Urinary bladder (tissue), 4 donors: ENCODE results near the gene MED26. TPM values are rescaled to one million over a fixed set of nuclear protein-coding genes. Genes with fewer than 3 reads are reported as not detected.

ENCODE experiments used
- DNase-seq: peaks from one replicate; pipeline ENCODE4 v3.0.0-alpha.2; 2015; ENCODE audit errors: extremely low spot score
- H3K27ac ChIP-seq: one replicate; pipeline ENCODE4 v1.5.1; 2013; ENCODE audit warnings: low read depth, mild to moderate bottlenecking, moderate library complexity
- H3K36me3 ChIP-seq: one replicate; pipeline ENCODE4 v1.6.1; 2013; ENCODE audit warnings: mild to moderate bottlenecking, moderate library complexity; ENCODE audit not compliant: insufficient read depth
- H3K4me1 ChIP-seq: one replicate; pipeline ENCODE4 v1.6.1; 2013; ENCODE audit warnings: mild to moderate bottlenecking, moderate library complexity; ENCODE audit not compliant: insufficient read depth
- H3K4me3 ChIP-seq: one replicate; pipeline ENCODE4 v1.5.1; 2013; ENCODE audit warnings: low read depth, low read length
- WGBS: extraction: QIAGEN DNeasy Blood & Tissue Kit; methylation state at CpG from one replicate; pipeline ENCODE4 v1.1.7; 2013; 5-methylcytosine and 5-hydroxymethylcytosine counted together
- polyA plus RNA-seq: library from polyadenylated mRNA; stranded (reverse); fragments of 200-250 nt; gene quantifications from one replicate; pipeline ENCODE4 v1.2.3, GENCODE V29; 2013
- total RNA-seq: library from RNA; depleted of rRNA; stranded (reverse); fragments of >200 nt; gene quantifications from one replicate; pipeline ENCODE4 v1.2.3, GENCODE V29; 2014
- donor health status: healthy with polysubstance abuse.
- donor health status: healthy.

MED26 gene
- total and polyA plus RNA-seq, 2 donors, result 3.5 to 7.6 TPM

GRCh38 chr19:16536130-16536529, 91.9 kb downstream of the MED26 start:
- Histone ChIP-seq H3K36me3 (peaks cover 14% of the 10 kb centered on the region), H3K4me3 (no peak overlapping the region), H3K4me1 (no peaks in the 10 kb centered on the region), H3K27ac (no peak overlapping the region)
- DNase-seq, result no peak
- 94% methylated on average over 9 of the region's 9 CpGs for WGBS

- Histone ChIP-seq H3K4me3 (no peak overlapping the region), H3K27ac (no peak overlapping the region), H3K4me1 (no peaks in the 10 kb centered on the region), H3K36me3 (peaks cover 21% of the 10 kb centered on the region)
- WGBS, result 95% methylated on average over 18 of the region's 18 CpGs
- DNase-seq, result no peak
Observed at GRCh38 chr19:16535381-16535780, 92.6 kb downstream of the MED26 start.

GRCh38 chr19:16532440-16533234, 95.4 kb downstream of the MED26 start:
- Histone ChIP-seq H3K27ac (no peak overlapping the region), H3K36me3 (peaks cover 22% of the 10 kb centered on the region), H3K4me3 (no peak overlapping the region), H3K4me1 (no peaks in the 10 kb centered on the region)
- no peak for DNase-seq
- WGBS, result 88% methylated on average over 47 of the region's 47 CpGs

- Histone ChIP-seq H3K27ac (no peak overlapping the region), H3K4me1 (no peaks in the 10 kb centered on the region), H3K4me3 (no peak overlapping the region), H3K36me3 (peaks cover 22% of the 10 kb centered on the region)
- WGBS, result 96% methylated on average over 12 of the region's 12 CpGs
- DNase-seq, result no peak
Observed at GRCh38 chr19:16531380-16531669, 96.7 kb downstream of the MED26 start.

GRCh38 chr19:16530540-16531379, 97.2 kb downstream of the MED26 start:
- no peak overlapping the region for H3K27ac ChIP-seq
- 95% methylated on average over 43 of the region's 43 CpGs for WGBS
- no peak overlapping the region for H3K4me3 ChIP-seq
- H3K4me1 ChIP-seq, result no peaks in the 10 kb centered on the region
- no peak for DNase-seq
- H3K36me3 ChIP-seq, result peaks cover 24% of the 10 kb centered on the region

GRCh38 chr19:16529466-16530144, 98.4 kb downstream of the MED26 start:
- no peak overlapping the region for H3K4me3 ChIP-seq
- no peak overlapping the region for H3K27ac ChIP-seq
- no peak for DNase-seq
- H3K36me3 ChIP-seq, result peaks cover 30% of the 10 kb centered on the region
- 87% methylated on average over 25 of the region's 25 CpGs for WGBS
- no peaks in the 10 kb centered on the region for H3K4me1 ChIP-seq

- Histone ChIP-seq H3K36me3 (peaks cover 29% of the 10 kb centered on the region), H3K4me3 (no peak overlapping the region), H3K4me1 (no peaks in the 10 kb centered on the region), H3K27ac (no peak overlapping the region)
- WGBS, result 93% methylated on average over 12 of the region's 12 CpGs
- DNase-seq, result no peak
Observed at GRCh38 chr19:16527971-16528521, 100.0 kb downstream of the MED26 start.

GRCh38 chr19:16527334-16527935, 100.6 kb downstream of the MED26 start:
- WGBS, result 82% methylated on average over 14 of the region's 14 CpGs
- Histone ChIP-seq H3K4me1 (no peaks in the 10 kb centered on the region), H3K36me3 (peaks cover 26% of the 10 kb centered on the region), H3K27ac (no peak overlapping the region), H3K4me3 (no peak overlapping the region)
- DNase-seq, result no peak

GRCh38 chr19:16525751-16526481, 102.1 kb downstream of the MED26 start:
- DNase-seq, result no peak
- Histone ChIP-seq H3K4me3 (no peak overlapping the region), H3K36me3 (peaks cover 14% of the 10 kb centered on the region), H3K4me1 (no peaks in the 10 kb centered on the region), H3K27ac (no peak overlapping the region)
- 96% methylated on average over 29 of the region's 29 CpGs for WGBS

GRCh38 chr19:16524991-16525734, 102.8 kb downstream of the MED26 start:
- H3K27ac ChIP-seq, result no peak overlapping the region
- H3K4me3 ChIP-seq, result no peak overlapping the region
- no peak for DNase-seq
- WGBS, result 96% methylated on average over 54 of the region's 54 CpGs
- no peaks in the 10 kb centered on the region for H3K4me1 ChIP-seq
- H3K36me3 ChIP-seq, result peaks cover 8% of the 10 kb centered on the region
